MM.1S (cell line): ENCODE results near the gene ZNF554.

Experiments
- DNase-seq: peaks from one replicate; pipeline ENCODE4 v3.0.0-alpha.2; 2015
- H2AFZ ChIP-seq: fragments of 300-600 bp; sonication (generic); 2 replicates; pipeline ENCODE4 v1.6.0; 2016; ENCODE audit warnings: antibody characterized with exemption, low read length
- H3F3A ChIP-seq: fragments of 300-600 bp; sonication (generic); 2 replicates; pipeline ENCODE4 v1.6.1; 2016; ENCODE audit warnings: mild to moderate bottlenecking, antibody characterized with exemption, low read length, moderate library complexity, mixed read lengths; ENCODE audit not compliant: insufficient read depth
- H3K27ac ChIP-seq: fragments of 300-600 bp; sonication (generic); 2 replicates; pipeline ENCODE4 v1.5.1; 2016; ENCODE audit warnings: mild to moderate bottlenecking, low read length
- H3K27me3 ChIP-seq: fragments of 300-600 bp; sonication (generic); replicated peaks from 2 replicates; pipeline ENCODE4 v1.6.0; 2016; ENCODE audit warnings: low read length; ENCODE audit not compliant: insufficient read depth
- H3K36me3 ChIP-seq: fragments of 300-600 bp; sonication (generic); replicated peaks from 2 replicates; pipeline ENCODE4 v1.6.1; 2016; ENCODE audit warnings: mild to moderate bottlenecking, low read length, mixed read lengths; ENCODE audit not compliant: insufficient read depth
- H3K4me1 ChIP-seq: fragments of 300-600 bp; sonication (generic); 2 replicates; pipeline ENCODE4 v1.6.1; 2016; ENCODE audit warnings: low read length, mixed read lengths
- H3K4me2 ChIP-seq: fragments of 300-600 bp; sonication (generic); 2 replicates; pipeline ENCODE4 v1.6.0; 2016; ENCODE audit warnings: low read depth, low read length
- H3K4me3 ChIP-seq: fragments of 300-600 bp; sonication (generic); 2 replicates; pipeline ENCODE4 v1.5.1; 2016; ENCODE audit warnings: low read length, mixed read lengths
- H3K79me2 ChIP-seq: fragments of 300-600 bp; sonication (generic); 2 replicates; pipeline ENCODE4 v1.6.1; 2016; ENCODE audit warnings: mixed run types, low read length, mixed read lengths
- H3K9ac ChIP-seq: fragments of 300-600 bp; sonication (generic); 2 replicates; pipeline ENCODE4 v1.6.1; 2016; ENCODE audit warnings: low read length, mixed read lengths
- H3K9me2 ChIP-seq: fragments of 300-600 bp; sonication (generic); replicated peaks from 2 replicates; pipeline ENCODE4 v1.6.1; 2016; ENCODE audit warnings: mild to moderate bottlenecking, low read length, mixed read lengths; ENCODE audit not compliant: insufficient read depth
- H3K9me3 ChIP-seq: fragments of 300-600 bp; sonication (generic); replicated peaks from 2 replicates; pipeline ENCODE4 v1.6.1; 2016; ENCODE audit warnings: mild to moderate bottlenecking, low read length, mixed read lengths; ENCODE audit not compliant: insufficient read depth
- H4K20me1 ChIP-seq: fragments of 300-600 bp; sonication (generic); 2 replicates; pipeline ENCODE4 v1.6.1; 2016; ENCODE audit warnings: mild to moderate bottlenecking, low read length, moderate library complexity, mixed read lengths; ENCODE audit not compliant: insufficient read depth
- EZH2 ChIP-seq: fragments of 300-600 bp; sonication (generic); optimal IDR thresholded peaks from 2 replicates; pipeline ENCODE3; 2017; ENCODE audit warnings: low read depth, mild to moderate bottlenecking, antibody characterized with exemption, low read length, mixed read lengths
- EZH2phosphoT487 ChIP-seq: fragments of 300-600 bp; sonication (generic); IDR thresholded peaks from 2 replicates; pipeline ENCODE4 v1.6.1; 2018; ENCODE audit warnings: antibody characterized with exemption, low read length
- TF ChIP-seq, protein P1 (sequence below): fragments of 300-600 bp; sonication (generic); IDR thresholded peaks from 2 replicates; pipeline ENCODE4 v1.5.1; 2016; ENCODE audit warnings: antibody characterized with exemption, low read length, mixed read lengths

Gene ZNF554

DNA sequence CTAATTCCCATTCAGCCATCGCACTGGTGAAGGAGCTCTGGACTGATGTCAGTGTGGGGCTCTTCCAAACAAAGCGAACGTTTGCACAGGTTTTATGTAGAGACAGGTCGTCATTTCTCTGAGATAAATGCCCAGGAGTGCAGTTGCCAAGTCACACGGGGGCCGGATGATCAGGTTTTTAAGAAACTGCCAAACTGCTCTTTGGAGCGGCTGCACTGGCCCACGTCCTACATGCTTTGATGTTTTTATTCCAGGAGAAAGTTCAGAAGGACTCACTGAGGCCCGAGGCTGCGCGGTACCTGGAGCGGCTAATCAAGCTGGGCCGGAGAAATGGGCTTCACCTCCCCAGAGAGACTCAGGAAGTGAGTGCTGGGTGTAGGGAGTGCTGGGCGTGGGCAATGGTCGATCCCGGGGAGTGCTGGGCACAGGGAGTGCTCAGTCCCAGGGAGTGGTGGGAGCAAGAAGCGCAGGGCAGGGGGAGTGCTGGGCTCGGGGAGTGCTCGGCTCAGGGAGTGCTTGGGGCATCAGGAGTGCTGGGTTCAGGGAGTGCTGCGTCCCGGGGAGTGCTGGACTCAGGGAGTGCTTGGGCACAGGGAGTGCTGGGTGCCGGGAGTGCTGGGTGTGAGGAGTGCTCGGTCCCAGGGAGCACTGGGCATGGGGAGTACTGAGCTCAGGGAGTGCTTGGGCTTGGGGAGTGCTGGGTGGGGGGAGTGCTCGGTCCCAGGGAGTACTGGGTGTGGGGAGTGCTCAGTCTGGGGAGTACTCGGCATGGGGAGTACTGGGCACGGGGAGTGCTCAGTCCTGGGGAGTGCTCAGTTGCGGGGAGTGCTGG is 23.6 kb upstream of the ZNF554 start:
- H3K9ac ChIP-seq: no peak overlapping the region
- H3K27me3 ChIP-seq: no peaks in the 10 kb centered on the region
- no peak overlapping the region for H3K4me3 ChIP-seq
- no peak for TF ChIP-seq EZH2
- H4K20me1 ChIP-seq: no peaks in the 10 kb centered on the region
- H3K36me3 ChIP-seq: peaks cover 9% of the 10 kb centered on the region
- H3F3A ChIP-seq: no peaks in the 10 kb centered on the region
- no peaks in the 10 kb centered on the region for H3K9me2 ChIP-seq
- H3K4me1 ChIP-seq: no peaks in the 10 kb centered on the region
- H3K27ac ChIP-seq: no peak overlapping the region
- no peak for DNase-seq
- peaks cover 23% of the 10 kb centered on the region for H3K79me2 ChIP-seq
- H2AFZ ChIP-seq: no peak overlapping the region
- no peaks in the 10 kb centered on the region for H3K9me3 ChIP-seq
- H3K4me2 ChIP-seq: no peak overlapping the region

DNA sequence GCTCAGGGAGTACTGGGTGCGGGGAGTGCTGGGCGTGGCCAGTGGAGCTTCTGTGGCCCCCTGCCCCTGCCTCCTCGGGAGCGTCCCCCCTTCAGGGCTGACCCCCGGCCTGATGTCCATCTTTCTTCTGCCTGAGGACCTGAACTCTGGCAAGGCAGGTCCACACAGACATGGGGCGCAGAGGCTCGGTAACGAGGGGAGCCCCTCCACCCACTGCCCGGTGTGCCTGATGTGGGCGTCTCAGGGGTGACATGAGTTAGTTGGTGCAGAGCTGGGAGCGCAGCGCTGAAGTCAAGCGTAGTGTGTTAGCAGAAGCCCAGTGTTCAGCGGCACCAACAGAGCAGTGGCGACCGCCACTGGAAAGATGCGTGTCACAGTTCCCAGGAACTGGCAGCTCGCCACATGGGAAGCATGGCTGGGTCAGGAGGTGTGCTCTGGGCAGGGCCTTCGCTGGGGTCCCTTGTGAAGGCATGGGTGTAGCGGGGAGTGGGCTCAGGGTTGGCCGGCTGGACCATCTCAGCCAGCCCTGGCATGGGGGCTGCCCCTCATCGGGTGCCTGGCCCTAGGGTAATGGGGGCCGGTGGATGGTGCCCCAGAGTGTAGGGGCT is 22.9 kb upstream of the ZNF554 start:
- H3K4me3 ChIP-seq: no peak overlapping the region
- H2AFZ ChIP-seq: no peak overlapping the region
- DNase-seq: no peak
- H4K20me1 ChIP-seq: no peaks in the 10 kb centered on the region
- H3K4me2 ChIP-seq: no peak overlapping the region
- no peaks in the 10 kb centered on the region for H3K9me3 ChIP-seq
- peaks cover 13% of the 10 kb centered on the region for H3K36me3 ChIP-seq
- H3K79me2 ChIP-seq: peaks cover 21% of the 10 kb centered on the region
- no peak overlapping the region for H3K27ac ChIP-seq
- no peaks in the 10 kb centered on the region for H3K4me1 ChIP-seq
- H3F3A ChIP-seq: no peaks in the 10 kb centered on the region
- no peaks in the 10 kb centered on the region for H3K27me3 ChIP-seq
- no peak for TF ChIP-seq EZH2phosphoT487
- TF ChIP-seq, protein P1, sequence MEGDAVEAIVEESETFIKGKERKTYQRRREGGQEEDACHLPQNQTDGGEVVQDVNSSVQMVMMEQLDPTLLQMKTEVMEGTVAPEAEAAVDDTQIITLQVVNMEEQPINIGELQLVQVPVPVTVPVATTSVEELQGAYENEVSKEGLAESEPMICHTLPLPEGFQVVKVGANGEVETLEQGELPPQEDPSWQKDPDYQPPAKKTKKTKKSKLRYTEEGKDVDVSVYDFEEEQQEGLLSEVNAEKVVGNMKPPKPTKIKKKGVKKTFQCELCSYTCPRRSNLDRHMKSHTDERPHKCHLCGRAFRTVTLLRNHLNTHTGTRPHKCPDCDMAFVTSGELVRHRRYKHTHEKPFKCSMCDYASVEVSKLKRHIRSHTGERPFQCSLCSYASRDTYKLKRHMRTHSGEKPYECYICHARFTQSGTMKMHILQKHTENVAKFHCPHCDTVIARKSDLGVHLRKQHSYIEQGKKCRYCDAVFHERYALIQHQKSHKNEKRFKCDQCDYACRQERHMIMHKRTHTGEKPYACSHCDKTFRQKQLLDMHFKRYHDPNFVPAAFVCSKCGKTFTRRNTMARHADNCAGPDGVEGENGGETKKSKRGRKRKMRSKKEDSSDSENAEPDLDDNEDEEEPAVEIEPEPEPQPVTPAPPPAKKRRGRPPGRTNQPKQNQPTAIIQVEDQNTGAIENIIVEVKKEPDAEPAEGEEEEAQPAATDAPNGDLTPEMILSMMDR: no peak
- no peak for TF ChIP-seq EZH2
- H3K9me2 ChIP-seq: no peaks in the 10 kb centered on the region
- H3K9ac ChIP-seq: no peak overlapping the region

DNA sequence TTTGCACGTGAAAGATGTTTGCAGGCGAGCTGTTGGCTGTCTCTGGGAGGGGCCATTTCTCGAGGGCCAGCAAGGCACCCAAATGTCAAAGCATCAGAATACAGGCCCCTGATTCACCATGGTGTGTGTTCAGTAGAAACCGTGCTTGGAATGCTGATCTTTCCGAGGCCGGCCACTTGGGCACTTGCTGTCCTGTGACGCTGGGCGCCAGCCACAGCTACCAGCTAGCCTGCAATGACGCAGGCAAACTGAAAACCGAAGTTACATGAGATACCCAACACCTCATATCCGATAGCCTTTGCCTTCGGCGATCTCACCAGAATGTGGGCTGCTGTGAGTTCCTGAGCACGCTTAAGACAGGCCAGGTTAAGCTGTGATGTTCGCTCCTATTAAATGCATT is 22.4 kb upstream of the ZNF554 start:
- Histone ChIP-seq H3K27ac (no peak overlapping the region), H3K4me3 (no peak overlapping the region), H3K9me3 (no peaks in the 10 kb centered on the region), H3K4me2 (no peak overlapping the region), H3K36me3 (peaks cover 13% of the 10 kb centered on the region), H3K27me3 (no peaks in the 10 kb centered on the region), H3F3A (no peaks in the 10 kb centered on the region), H2AFZ (no peak overlapping the region), H3K79me2 (peaks cover 18% of the 10 kb centered on the region), H4K20me1 (no peaks in the 10 kb centered on the region), H3K4me1 (no peaks in the 10 kb centered on the region), H3K9me2 (no peaks in the 10 kb centered on the region), H3K9ac (no peak overlapping the region)
- TF ChIP-seq EZH2phosphoT487 (no peak), EZH2 (no peak)
- no peak for DNase-seq

DNA sequence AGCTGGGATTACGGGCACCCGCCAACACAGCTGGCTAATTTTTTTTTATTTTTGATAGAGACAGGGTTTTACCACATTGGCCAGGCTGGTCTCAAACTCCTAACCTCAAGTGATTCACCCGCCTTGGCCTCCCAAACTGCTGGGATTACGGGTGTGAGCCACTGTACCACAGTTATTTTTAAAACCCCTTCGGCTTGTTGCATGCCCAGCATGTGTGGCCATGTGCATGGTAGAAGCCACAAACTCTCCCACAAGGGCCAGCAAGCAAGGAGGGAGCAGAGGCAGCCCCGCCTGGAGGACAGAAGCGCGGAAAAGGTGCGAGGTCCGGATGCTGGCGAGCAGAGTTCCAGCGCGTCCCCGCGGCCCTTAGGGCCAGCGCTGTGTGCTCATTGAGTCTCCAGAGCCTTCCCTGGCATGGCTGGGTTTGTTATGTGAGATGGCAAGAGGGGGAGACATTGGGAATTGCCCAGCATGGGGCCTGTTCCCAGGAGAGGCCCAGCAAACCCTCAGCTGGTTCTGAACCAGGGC is 21.4 kb upstream of the ZNF554 start:
- Histone ChIP-seq H4K20me1 (no peaks in the 10 kb centered on the region), H3K9me2 (no peaks in the 10 kb centered on the region), H3K4me3 (no peak overlapping the region), H3K27me3 (no peaks in the 10 kb centered on the region), H3F3A (no peaks in the 10 kb centered on the region), H3K4me2 (no peak overlapping the region), H3K9me3 (no peaks in the 10 kb centered on the region), H3K27ac (no peak overlapping the region), H3K79me2 (peaks cover 18% of the 10 kb centered on the region), H3K4me1 (no peaks in the 10 kb centered on the region), H2AFZ (no peak overlapping the region), H3K9ac (no peak overlapping the region), H3K36me3 (peaks cover 13% of the 10 kb centered on the region)
- no peak for DNase-seq
- no peak for TF ChIP-seq EZH2
- no peak for TF ChIP-seq EZH2phosphoT487
- TF ChIP-seq, protein P1: no peak
